Smooth muscle cell of bladder (primary cell): ENCODE results near the gene CT47B1. TPM values are rescaled to one million over a fixed set of nuclear protein-coding genes. Genes with fewer than 3 reads are reported as not detected.

Experiments used
- total RNA-seq: library from RNA; depleted of rRNA; stranded (reverse); fragments of >200 nt; gene quantifications from 2 replicates; pipeline ENCODE4 v1.2.3, GENCODE V29; 2014

CT47B1 gene
- total RNA-seq = not detected in 2 replicates

DNA sequence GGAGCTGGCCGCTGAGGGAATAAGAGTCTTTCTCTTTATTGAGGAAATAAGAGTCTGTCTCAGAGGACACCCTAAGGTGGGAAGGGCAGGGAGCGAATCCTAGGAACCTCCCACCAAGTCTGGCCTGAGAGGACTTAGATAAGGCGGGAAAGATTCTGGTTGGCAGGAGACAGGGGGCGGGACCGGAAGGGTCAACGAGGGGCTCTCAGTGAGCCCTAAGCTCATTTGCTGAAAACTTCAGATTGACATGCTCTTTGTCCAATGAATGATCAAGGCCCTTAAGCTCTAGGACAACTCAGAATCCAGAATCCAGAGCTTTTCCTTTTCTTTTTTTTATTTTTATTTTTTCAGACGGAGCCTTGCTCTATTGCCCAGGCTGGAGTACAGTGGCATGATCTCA lies at the start of gene CT47B1:
Gene CT47B1, minus strand, starts transcription at position 101 of the 400 bp plus-strand sequence. CDS start 196 bp downstream, outside the sequence.

Other genes with a start within 250 kb of the CT47B1 start
- 28.2 and 41.1 TPM in 2 replicates for gene C1GALT1C1, start 245.8 kb downstream of the CT47B1 start, total RNA-seq
- gene CT47A11, start 61.3 kb upstream of the CT47B1 start, total RNA-seq = not detected in 2 replicates
- gene CT47A10, start 66.2 kb upstream of the CT47B1 start, total RNA-seq = not detected in 2 replicates
- gene CT47A9, start 71.0 kb upstream of the CT47B1 start, total RNA-seq = not detected in 2 replicates
- gene CT47A8, start 75.9 kb upstream of the CT47B1 start, total RNA-seq = not detected in 2 replicates
- gene CT47A7, start 80.7 kb upstream of the CT47B1 start, total RNA-seq = not detected in 2 replicates
- not detected in 2 replicates for gene CT47A6, start 85.6 kb upstream of the CT47B1 start, total RNA-seq
- not detected in 2 replicates for gene CT47A5, start 90.5 kb upstream of the CT47B1 start, total RNA-seq
- not detected in 2 replicates for gene CT47A4, start 95.3 kb upstream of the CT47B1 start, total RNA-seq
- not detected in 2 replicates for gene CT47A3, start 100.2 kb upstream of the CT47B1 start, total RNA-seq
- not detected in 2 replicates for gene CT47A2, start 105.1 kb upstream of the CT47B1 start, total RNA-seq
- gene CT47A1, start 109.9 kb upstream of the CT47B1 start, total RNA-seq = not detected in 2 replicates
- gene GLUD2, start 171.7 kb upstream of the CT47B1 start, total RNA-seq = 1.00 and 1.3 TPM in 2 replicates